HG03558 (cell line): ENCODE data around the gene DCAF15.
"Not testable (repeated sequence)": the region's sequence is repeated elsewhere in the genome, so short reads cannot be mapped to it uniquely, and the experiment has no call there.

Source experiments
- ATAC-seq: cut with Tn5 transposase; IDR thresholded peaks from one replicate; pipeline ENCODE4 v1.9.1; 2021; ENCODE audit warnings: moderate number of reproducible peaks; ENCODE audit not compliant: unreplicated experiment; ENCODE audit errors: extremely low read depth

Gene DCAF15, protein sequence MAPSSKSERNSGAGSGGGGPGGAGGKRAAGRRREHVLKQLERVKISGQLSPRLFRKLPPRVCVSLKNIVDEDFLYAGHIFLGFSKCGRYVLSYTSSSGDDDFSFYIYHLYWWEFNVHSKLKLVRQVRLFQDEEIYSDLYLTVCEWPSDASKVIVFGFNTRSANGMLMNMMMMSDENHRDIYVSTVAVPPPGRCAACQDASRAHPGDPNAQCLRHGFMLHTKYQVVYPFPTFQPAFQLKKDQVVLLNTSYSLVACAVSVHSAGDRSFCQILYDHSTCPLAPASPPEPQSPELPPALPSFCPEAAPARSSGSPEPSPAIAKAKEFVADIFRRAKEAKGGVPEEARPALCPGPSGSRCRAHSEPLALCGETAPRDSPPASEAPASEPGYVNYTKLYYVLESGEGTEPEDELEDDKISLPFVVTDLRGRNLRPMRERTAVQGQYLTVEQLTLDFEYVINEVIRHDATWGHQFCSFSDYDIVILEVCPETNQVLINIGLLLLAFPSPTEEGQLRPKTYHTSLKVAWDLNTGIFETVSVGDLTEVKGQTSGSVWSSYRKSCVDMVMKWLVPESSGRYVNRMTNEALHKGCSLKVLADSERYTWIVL

DNA sequence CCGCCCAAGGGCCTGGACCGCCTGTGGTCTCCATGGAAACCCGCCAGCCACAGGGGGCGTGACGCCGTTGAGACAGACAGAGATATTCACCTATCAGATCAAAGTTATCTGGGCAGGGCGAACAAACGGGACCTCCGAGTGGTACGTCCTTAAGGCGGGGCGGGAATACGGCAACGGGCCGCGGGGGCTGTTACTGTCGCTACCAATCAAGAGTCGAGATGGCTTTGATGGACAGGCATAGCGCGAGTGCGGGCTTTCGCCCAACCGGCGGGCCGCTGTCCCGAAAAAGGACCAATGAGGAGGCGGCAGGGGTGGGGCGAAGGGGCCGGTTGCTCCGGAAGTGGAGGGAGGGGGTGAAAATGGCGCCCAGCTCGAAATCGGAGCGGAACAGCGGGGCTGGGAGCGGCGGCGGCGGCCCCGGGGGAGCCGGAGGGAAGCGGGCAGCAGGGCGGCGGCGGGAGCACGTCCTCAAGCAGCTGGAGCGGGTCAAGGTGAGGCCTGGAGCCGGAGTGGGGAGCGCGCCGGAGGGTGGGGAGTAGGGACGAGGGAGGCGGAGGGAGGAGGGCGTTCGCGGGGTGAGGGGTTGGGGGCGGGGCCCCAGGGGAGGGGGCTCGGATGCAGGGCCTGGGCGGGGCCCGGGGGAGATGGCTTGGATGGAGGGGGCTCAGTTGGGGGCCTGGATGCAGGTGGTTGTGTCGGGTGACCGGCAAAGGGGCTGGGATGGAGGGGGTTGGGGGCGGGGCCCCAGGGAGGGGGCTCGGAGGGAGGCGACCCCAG is at the start of gene DCAF15:
Gene DCAF15 (plus strand): TSS at position 356 of the 777 bp plus-strand sequence. CDS start 4 bp downstream, at position 360.
- peak; percentile 92 for ATAC-seq

DNA sequence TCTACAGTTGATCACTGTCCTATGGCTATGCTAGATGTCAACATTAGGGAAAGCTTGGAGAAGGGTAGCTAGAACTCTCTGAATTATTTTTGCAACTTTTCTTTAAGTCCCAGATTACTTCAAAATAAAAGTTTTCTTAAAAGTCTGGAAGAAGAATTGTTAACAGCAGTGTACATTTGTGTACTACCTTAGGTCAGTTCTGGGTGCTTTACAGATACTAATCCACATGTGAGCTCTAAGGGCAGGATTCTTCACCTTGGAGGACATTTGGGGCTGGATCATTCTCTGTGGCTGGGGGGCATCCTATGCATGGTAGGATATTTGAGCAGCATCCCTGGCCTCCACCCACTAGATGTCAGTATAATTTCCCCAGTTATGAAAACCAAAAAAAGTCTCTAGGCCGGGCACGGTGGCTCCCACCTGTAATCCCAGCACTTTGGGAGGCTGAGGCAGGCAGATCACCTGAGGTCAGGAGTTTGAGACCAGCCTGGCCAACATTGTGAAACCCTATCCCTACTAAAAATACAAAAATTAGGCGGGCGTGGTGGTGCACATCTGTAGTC is 49.2 kb upstream of the DCAF15 start:
- ATAC-seq: no peak

DNA sequence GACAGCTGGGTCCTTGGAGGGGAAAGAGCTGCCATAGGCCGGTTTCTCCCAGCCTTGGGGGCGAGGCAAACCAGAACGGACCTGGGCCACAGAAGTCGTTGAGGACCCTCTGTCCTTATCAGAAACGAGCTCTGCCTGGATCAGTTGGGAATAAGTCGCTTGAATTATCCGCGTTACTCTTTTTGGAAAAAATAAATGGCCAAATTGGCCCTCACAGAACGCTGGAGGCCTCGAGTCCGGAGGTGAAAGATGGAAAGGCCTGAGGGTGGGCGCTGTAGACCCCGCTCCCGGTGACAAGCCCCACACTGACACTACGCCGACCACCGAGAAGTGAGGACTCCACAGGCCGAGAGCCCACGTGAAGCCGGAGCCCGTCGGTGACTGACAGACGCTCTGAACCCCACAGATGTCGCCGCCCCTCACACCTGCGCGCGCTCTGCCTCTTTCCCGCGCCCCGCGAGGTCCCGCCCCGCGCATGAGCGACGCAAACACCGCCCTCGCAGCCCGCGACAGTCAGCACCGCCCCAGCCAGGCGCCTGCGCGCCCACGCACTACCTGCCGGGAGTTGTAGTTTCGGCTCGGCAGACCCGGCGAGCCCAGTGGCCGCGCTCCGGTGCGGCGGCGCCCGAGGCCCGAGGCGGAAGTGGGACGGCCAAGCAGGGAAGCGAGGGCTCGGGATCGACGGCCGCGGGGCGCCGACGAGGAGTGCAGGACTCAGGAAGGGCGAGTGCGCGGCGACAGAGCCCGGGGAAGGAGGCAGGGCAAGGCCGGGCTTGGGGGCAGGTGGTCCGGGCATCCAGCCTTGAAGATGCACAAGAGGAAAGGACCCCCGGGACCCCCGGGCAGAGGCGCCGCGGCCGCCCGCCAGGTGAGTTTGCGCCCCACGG is 46.4 kb upstream of the DCAF15 start, which contains the start of the genes BRME1 and CC2D1A:
Gene BRME1 (minus strand): TSS at position 484 of the 887 bp plus-strand sequence. CDS start 1,225 bp downstream, outside the sequence.
Gene CC2D1A (plus strand): TSS at position 568 of the 887 bp plus-strand sequence. CDS start 241 bp downstream, at position 809.
- ATAC-seq: no peak

DNA sequence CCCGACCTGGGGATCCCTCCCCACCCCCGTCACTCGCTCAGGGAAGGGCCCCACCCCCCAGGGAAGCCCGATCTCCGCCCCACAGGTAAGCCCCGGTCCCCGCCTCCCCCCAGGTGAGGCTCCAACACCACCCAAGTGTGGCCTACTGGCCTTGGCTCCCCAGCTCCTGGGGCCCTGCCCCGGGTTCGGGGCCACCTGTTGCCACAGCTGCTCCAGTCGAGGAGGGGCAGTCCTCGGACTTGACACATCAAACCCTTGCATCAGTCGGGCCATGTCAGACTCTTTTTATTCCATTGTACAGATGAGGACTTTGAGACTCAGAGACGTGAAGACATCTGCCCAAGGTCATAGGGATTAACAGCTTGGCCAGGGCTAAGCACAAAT is 45.8 kb upstream of the DCAF15 start:
- ATAC-seq: no peak

DNA sequence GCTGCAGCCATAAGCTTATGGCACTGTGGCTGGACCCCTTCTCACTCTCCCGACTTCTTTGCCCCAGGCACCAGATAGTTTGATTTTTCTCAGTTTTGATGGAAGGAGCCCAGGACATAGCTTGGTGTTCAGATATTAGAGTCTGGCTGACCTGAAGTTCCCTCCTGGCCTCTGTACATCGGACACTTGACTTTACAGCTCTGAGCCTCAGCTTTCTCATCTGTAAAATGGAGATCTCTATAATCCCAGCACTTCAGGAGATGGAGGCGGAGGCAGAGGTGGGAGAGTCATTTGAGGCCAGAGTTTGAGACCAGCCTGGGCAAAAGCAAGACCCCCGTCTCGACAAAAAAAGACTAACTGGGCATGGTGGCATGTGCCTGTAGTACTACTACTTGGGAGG is 45.4 kb upstream of the DCAF15 start:
- ATAC-seq: no peak

DNA sequence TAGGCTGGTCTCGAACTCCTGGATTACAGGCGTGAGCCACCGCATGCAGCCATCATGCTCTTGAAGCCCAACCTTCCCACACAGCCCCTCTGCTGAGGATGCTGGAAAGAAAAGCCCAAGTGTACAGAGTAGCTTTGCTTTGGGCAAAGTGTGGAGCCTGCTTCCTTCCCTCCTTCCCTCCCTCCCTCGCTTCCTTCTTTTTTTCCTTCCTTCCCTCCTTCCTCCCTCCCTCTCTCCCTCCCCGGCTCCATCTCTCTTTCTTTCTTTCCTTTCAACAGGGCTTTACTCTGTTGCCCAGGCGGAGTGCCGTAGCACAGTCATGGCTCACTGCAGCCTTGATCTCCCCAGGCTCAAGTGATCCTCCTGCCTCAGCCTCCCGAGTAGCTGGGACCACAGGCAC is 43.6 kb upstream of the DCAF15 start:
- no peak for ATAC-seq

DNA sequence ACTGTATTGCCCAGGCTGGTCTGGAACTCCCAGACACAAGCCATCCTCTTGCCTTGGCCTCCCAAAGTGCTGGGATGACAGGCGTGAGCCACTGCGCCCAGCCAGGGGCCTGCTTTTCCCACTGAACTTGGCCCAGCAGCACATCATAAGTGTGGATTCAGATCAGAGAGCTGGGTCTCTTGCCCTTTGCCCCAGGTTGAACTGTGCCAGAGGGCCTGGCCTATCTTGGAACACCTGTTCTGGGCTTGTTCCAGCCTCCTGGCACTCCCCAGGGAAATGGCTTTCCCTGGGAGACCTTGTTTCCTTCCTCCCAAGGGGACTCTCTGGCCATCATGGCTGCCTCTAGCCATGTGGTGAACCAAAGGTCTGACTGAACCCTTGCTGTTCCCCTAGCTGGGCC is 42.9 kb upstream of the DCAF15 start:
- no peak for ATAC-seq

DNA sequence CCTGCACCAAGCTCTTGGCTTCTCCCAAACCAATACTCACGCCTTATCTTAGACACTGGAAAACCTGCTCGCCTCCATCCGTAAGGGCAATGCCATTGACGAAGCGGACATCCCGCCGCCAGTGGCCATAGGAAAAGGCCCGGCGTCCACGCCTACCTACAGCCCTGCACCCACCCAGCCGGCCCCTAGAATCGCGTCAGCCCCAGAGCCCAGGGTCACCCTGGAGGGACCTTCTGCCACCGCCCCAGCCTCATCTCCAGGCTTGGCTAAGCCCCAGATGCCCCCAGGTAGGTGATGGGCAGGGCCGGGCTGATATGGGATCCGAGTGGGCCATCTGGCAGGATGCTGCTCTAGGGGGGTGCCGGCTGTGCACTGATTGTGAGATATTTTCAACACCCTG is 39.0 kb upstream of the DCAF15 start:
- ATAC-seq: no peak

DNA sequence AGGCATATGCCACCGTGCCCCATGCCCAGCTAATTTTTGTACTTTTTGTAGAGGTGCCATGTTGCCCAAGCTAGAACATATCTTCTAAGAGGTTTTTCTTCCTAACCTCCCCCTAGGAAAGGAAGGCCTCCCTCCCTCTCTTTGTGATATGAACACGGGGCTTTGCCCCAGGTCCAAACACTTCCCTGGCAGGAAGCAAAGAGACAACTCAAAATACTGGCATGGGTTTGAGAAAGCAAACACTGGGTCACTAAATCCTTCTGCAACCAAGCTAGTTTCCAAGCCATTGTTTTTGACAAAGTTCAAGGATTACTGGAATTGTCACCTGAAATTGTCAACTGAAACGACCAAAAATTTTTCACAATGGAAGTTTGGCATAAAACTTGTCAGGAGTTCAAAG is 37.5 kb upstream of the DCAF15 start:
- ATAC-seq: no peak

DNA sequence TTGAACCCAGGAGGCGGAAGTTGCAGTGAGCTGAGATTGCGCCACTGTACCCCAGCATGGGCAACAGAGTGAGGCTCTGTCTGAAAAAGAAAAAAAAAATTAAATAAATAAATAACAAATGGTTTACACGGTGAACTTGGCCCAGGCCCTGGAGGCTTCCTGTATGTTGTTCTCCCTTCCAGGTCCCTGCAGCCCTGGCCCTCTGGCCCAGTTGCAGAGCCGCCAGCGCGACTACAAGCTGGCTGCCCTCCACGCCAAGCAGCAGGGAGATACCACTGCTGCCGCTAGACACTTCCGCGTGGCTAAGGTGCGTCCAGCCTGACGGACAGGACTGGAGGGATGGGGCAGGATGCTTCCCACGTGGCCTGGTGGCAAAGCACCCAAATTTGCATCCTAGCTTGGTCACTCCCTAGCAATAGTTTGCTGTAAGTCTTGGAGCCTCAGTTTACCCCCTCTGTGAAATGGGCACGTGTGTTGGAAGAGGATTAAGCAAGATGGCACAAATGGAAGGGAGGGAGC is 34.4 kb upstream of the DCAF15 start:
- no peak for ATAC-seq

DNA sequence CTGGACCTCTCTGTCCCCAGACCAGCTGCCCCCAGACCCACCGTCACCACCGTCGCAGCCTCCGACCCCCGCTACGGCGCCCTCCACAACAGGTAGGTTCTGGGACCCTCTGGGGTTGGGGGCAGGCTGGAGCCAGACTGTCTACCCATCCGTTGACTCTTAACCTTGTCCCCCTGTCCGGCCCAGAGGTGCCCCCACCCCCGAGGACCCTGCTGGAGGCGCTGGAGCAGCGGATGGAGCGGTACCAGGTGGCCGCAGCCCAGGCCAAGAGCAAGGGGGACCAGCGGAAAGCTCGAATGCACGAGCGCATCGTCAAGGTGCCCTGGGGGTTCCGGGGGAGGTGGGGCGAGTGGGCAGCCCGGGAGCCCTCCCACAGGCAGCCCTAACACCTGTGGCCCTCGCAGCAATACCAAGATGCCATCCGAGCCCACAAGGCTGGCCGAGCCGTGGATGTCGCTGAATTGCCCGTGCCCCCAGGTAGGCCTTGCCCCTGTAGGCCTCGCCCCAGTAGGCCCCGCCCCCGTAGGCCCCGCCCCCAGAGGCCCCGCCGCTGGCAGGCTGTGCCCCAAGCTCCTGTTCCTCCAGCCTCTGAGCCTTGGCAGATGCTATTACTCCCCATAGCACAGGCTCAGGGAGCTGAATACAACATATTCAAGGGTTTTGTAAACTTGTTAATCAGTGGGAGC is 33.4 kb upstream of the DCAF15 start:
- ATAC-seq: no peak

DNA sequence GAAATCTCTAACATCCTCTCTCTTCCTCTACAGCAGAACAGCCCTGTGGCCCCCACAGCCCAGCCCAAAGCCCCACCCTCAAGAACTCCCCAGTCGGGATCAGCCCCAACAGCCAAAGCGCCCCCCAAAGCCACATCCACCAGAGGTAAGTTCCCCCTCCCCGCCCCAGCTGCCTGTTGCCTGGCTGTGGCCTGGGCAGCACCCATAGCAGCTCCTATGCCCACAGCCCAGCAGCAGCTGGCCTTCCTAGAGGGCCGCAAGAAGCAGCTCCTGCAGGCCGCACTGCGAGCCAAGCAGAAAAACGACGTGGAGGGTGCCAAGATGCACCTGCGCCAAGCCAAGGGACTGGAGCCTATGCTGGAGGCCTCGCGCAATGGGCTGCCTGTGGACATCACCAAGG is 31.8 kb upstream of the DCAF15 start:
- ATAC-seq: no peak

DNA sequence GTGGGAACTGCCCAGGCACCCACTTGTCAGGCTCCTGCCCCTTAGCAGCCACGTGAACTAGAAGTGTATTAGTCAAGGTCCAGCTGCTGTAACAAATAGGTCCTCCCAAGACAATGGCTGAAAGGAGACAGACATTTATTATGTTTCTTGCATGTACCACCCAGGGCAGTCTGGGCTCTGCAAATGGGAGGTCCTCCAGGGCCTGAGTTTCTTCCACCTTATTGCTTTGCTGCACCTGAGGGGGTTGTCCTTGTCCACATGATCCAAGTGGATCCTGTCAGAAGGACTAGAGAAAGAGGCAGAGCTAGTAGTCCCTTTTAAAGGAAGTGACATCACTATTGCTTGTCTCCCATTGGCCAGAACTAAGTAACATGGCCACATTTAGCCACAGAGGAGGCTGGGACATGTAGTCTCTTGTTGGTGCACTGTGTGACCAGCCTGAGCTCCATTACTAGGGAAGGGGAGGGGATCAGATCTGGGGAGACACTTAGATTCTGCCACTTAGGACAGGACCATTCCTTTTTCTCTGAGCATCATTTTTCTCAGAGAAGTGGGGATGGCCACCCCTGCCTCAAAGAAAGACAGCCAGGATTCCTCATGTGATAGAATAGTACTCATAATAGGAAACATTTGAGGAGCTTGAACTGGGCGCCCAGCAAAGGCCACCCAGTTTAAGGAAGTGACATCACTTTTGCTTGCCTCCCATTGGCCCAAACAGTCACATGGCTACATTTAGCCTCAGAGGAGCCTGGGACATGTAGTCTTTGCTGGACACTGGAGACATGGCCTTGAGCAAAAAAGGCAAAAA is 31.2 kb upstream of the DCAF15 start:
- no peak for ATAC-seq

DNA sequence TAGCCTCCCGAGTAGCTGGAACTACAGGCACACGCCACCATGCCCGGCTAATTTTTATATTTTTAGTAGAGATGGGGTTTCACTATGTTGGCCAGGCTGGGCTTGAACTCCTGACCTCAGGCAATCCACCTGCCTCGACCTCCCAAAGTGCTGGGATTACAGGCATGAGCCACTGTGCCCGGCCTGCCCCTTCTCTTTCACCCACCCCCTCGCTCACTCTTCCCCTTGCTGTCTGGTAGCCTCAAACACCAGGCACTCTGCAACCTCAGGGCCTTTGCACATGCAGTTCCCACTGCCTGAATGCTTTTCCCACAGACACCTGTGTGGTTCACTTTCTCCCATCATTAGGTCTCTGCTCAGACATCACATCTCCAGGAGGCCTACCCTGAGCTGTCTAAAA is 30.2 kb upstream of the DCAF15 start:
- not testable (repeated sequence) for ATAC-seq

DNA sequence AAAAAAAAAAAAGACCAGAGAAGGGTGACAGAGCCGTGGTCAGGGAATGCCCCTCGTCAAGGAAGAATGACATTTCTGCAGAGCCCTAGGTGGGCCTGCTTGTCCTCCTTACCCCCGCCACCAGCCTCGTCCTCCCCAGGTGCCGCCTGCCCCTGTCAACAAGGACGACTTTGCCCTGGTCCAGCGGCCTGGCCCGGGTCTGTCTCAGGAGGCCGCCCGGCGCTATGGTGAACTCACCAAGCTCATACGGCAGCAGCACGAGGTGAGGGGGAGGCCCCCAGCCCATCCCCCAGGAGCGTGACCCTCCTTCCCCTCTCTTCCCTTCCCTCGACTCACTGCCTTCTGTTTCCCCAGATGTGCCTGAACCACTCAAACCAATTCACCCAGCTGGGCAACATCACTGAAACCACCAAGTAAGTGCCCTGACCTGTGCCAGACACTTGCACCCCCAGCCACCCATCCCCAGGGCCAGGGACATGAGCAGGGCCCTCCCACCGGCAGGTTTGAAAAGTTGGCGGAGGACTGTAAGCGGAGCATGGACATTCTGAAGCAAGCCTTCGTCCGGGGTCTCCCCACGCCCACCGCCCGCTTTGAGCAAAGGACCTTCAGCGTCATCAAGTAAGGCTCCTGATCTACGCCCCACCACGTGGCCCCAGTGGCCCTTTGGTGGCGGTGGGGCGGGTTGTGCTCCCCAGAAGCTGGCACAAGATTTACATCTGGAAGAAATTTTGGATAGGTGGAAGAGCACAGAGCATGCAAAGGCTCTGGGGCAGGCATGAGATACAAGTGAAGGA is 28.9 kb upstream of the DCAF15 start:
- no peak for ATAC-seq

DNA sequence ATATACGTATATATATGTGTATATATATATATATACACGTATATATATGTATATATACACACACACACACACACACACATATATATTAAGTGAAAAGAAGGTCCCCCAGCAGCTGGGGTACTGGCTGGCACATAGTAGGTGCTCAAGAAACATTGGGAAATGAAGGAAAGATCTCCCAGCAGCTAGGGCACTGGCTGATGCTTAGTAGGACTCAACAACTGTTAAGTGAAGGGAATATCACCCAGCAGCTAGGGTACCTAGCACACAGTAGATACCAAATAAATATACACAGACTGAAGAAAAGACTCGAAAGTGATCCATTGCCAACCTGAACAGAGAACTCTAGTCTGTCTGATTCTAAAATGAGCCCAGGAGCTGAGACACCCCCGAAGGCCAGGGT is 26.3 kb upstream of the DCAF15 start:
- no peak for ATAC-seq

DNA sequence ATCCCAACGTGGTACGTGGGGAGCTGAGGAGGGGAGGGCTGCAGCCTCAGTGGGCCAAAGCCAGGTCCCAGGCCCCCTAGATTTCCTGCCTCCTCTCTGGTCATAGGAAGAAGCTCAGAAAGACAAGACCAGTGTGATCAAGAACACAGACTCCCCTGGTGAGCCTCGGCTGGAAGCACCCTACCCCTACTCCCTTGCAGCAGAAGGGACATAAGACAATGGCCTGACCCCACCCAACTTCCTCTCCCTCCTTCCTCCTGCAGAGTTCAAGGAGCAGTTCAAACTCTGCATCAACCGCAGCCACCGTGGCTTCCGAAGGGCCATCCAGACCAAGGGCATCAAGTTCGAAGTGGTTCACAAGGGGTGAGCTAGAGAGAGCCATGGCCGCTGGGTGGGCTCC is 25.6 kb upstream of the DCAF15 start:
- ATAC-seq: no peak
